H1 (cell line): ENCODE data around the gene PXDN. TPM values are rescaled to one million over a fixed set of nuclear protein-coding genes. Genes with fewer than 3 reads are reported as not detected.

Source experiments
- CBX8 ChIP-seq: fragments of 300-800, 300-1000 bp; sonication (generic); IDR thresholded peaks from 2 replicates; pipeline ENCODE4 v1.7.1; 2016; ENCODE audit warnings: low read depth, low read length, borderline replicate concordance
- CHD1 ChIP-seq: IDR thresholded peaks from 2 replicates; pipeline ENCODE4 v1.6.1; 2012; ENCODE audit warnings: low read depth, low read length, improper control_type of control experiment
- CHD7 ChIP-seq: fragments of 300-600 bp; sonication (generic); IDR thresholded peaks from 2 replicates; pipeline ENCODE4 v1.7.1; 2012; ENCODE audit warnings: low read length, moderate library complexity, mild to moderate bottlenecking, inconsistent platforms; ENCODE audit not compliant: insufficient replicate concordance
- KDM1A ChIP-seq: fragments of 200-600, 300-600 bp; sonication (generic); IDR thresholded peaks from 2 replicates; pipeline ENCODE4 v1.7.1; 2016; ENCODE audit warnings: mild to moderate bottlenecking, low read length, borderline replicate concordance
- KDM4A ChIP-seq: IDR thresholded peaks from one replicate; pipeline ENCODE4 v1.7.1; 2012; ENCODE audit warnings: low read depth, mild to moderate bottlenecking, moderate library complexity, low read length, inconsistent platforms; ENCODE audit not compliant: severe bottlenecking
- NANOG ChIP-seq: IDR thresholded peaks from 2 replicates; pipeline ENCODE4 v1.6.1; 2011; ENCODE audit warnings: low read length, low read depth, mild to moderate bottlenecking, inconsistent platforms; ENCODE audit not compliant: insufficient read depth, poor library complexity, severe bottlenecking
- RFX5 ChIP-seq: IDR thresholded peaks from 2 replicates; pipeline ENCODE4 v1.6.1; 2011; ENCODE audit warnings: low read depth, low read length, improper control_type of control experiment, borderline replicate concordance
- SAP30 ChIP-seq: fragments of 300-600 bp; sonication (generic); IDR thresholded peaks from 2 replicates; pipeline ENCODE4 v1.7.1; 2012; ENCODE audit warnings: low read length, moderate library complexity, mild to moderate bottlenecking, inconsistent platforms; ENCODE audit not compliant: insufficient read depth, insufficient replicate concordance
- SP2 ChIP-seq: IDR thresholded peaks from 2 replicates; pipeline ENCODE4 v1.6.1; 2012; ENCODE audit warnings: mild to moderate bottlenecking, low read length, inconsistent platforms
- TAF1 ChIP-seq: IDR thresholded peaks from 2 replicates; pipeline ENCODE4 v1.6.1; 2011; ENCODE audit warnings: mild to moderate bottlenecking, low read depth, low read length
- polyA plus RNA-seq, 7 experiments: library from polyadenylated mRNA; depleted of rRNA in 3 of 7; stranded (reverse) in 5 of 7; unstranded in 2 of 7; fragments of >200 nt in 5 of 7; fragments of 200-250 nt in 2 of 7; gene quantifications; 1 replicate in 5 of 7; 2 replicates in 1 of 7; 4 replicates in 1 of 7; pipeline versions ENCODE4 v1.2.1 to v1.2.3, GENCODE V29; 2011 to 2013; ENCODE audit warnings: missing spikeins in 2 of 7, mixed read lengths in 2 of 7
- total RNA-seq: library from RNA; stranded (reverse); fragmentation: NEBNext Ultra II Directional; extraction: Animal tissue kit (Norgen Biotek cat#: 25700); gene quantifications from 2 replicates; pipeline ENCODE4 v1.2.1, GENCODE V29; 2021

PXDN gene
- total and polyA plus RNA-seq, 2 of the 8 experiments (the other 6 are each of a cell fraction or from before 2014, with no cell fraction given): 104 to 141 TPM

DNA sequence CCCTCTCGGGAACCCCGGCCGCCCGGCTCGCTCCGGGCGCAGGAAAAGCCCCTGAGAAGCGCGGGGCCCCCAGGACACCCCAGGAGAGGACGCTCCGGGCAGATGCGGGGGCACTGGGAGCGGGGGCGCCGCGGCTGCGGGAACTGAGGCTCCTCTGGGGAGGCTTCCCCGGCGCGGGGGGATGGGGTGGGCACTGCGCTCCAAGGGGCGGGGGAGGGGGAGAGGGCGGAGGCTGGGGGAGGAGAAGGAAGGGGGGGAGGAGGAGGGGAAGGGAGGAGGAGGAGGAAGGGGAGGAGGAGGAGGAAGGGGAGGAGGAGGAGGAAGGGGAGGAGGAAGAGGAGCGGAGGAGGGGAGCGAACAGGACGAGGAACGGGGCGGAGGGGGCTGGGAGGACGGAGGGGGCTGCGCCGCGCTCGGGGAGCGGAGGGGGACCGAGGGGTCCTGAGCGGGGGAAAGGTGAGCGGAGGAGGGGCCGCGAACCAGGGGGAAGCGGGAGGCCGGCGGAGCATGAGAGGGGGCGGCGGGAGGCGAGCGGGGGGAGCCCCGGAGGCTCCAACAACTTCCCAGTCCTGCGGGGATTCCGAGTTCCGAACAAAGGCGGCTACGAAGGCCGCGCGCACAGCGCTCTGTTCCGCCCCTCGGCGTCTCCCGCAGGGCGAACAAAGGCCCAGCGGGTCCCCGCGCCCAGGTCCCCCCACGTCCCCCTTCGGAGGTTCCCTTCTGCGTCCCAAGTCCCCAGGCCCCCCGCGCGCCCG is 742 bp downstream of the PXDN start (continued):
- TF ChIP-seq CHD7: no peak
- TF ChIP-seq RFX5: no peak
- TF ChIP-seq TAF1: peak; percentile 33
- TF ChIP-seq CBX8: no peak
- no peak for TF ChIP-seq CHD1
- TF ChIP-seq SAP30: no peak
- peak; percentile 48 for TF ChIP-seq KDM4A
- TF ChIP-seq KDM1A: no peak; the same call in 1 of the 2 replicates
- TF ChIP-seq NANOG: no peak
- no peak for TF ChIP-seq SP2
